CD4-positive, alpha-beta T cell (primary cell): Measurements from ENCODE around the gene KCNQ1. TPM values are rescaled to one million over a fixed set of nuclear protein-coding genes. Genes with fewer than 3 reads are reported as not detected.

Experiments used
- ATAC-seq: fragments of 200-7000 bp; cut with Tn5 transposase; one replicate; pipeline ENCODE4 v1.10.0; 2022; ENCODE audit warnings: mild to moderate bottlenecking; ENCODE audit not compliant: poor library complexity
- CTCF ChIA-PET: fragments of 350-600 bp; sonication (Branson Sonifier 250); formaldehyde crosslinking; loops from one replicate; lab custom pipeline; 2021; ENCODE audit warnings: antibody characterized with exemption, inconsistent platforms; lab: Charles Lee
- POLR2A ChIA-PET: fragments of 350-600 bp; sonication (Branson Sonifier 250); formaldehyde crosslinking; loops from one replicate; lab custom pipeline; 2021; ENCODE audit warnings: antibody characterized with exemption, inconsistent platforms; lab: Charles Lee
- DNase-seq, 14 experiments: peaks; one replicate each; pipeline ENCODE4 v3.0.0-alpha.2; 2013 to 2020; ENCODE audit warnings: mixed read lengths in 2 of 14
- H3K27ac ChIP-seq, 2 donors: one replicate each; pipeline versions ENCODE4 v1.5.1 to v1.7.0; 2013; ENCODE audit warnings: low read length in 2 of 2, low read depth in 1 of 2, mild to moderate bottlenecking in 1 of 2
- H3K27me3 ChIP-seq, 2 experiments: 1 replicate in 1 of 2; 2 replicates in 1 of 2; pipeline versions ENCODE4 v1.6.1 to v1.7.0; 2013; ENCODE audit warnings: low read length in 2 of 2, control low read depth in 1 of 2, mild to moderate bottlenecking in 1 of 2, moderate library complexity in 1 of 2; ENCODE audit not compliant: insufficient read depth in 2 of 2, control insufficient read depth in 1 of 2
- H3K36me3 ChIP-seq: one replicate; pipeline ENCODE4 v1.6.1; 2013; ENCODE audit warnings: low read length, control low read depth; ENCODE audit not compliant: insufficient read depth
- H3K4me1 ChIP-seq: one replicate; pipeline ENCODE4 v1.6.1; 2013; ENCODE audit warnings: low read length, control low read depth; ENCODE audit not compliant: insufficient read depth
- H3K4me3 ChIP-seq: one replicate; pipeline ENCODE4 v1.5.1; 2013; ENCODE audit warnings: mild to moderate bottlenecking, low read length, moderate library complexity
- H3K9me3 ChIP-seq, 2 experiments: 1 replicate in 1 of 2; 2 replicates in 1 of 2; pipeline versions ENCODE4 v1.6.1 to v1.7.0; 2013; ENCODE audit warnings: low read length in 2 of 2, mild to moderate bottlenecking in 2 of 2, control low read depth in 1 of 2, moderate library complexity in 1 of 2; ENCODE audit not compliant: control insufficient read depth in 1 of 2, insufficient read depth in 1 of 2
- H3K27ac Mint-ChIP-seq: one replicate; pipeline ENCODE4 v1.8.0; 2020; ENCODE audit warnings: mixed read lengths
- H3K27me3 Mint-ChIP-seq: one replicate; pipeline ENCODE4 v1.8.0; 2021; ENCODE audit warnings: mixed read lengths
- H3K36me3 Mint-ChIP-seq: one replicate; pipeline ENCODE4 v1.8.0; 2021; ENCODE audit warnings: low read depth, mixed read lengths
- H3K4me1 Mint-ChIP-seq: one replicate; pipeline ENCODE4 v1.8.0; 2021; ENCODE audit warnings: low read depth, mixed read lengths
- H3K4me3 Mint-ChIP-seq: one replicate; pipeline ENCODE4 v1.8.0; 2020; ENCODE audit warnings: mild to moderate bottlenecking, mixed read lengths
- H3K9me3 Mint-ChIP-seq: one replicate; pipeline ENCODE4 v1.8.0; 2020; ENCODE audit warnings: mixed read lengths
- CTCF ChIP-seq: fragments of 200-600 bp; IDR thresholded peaks from one replicate; pipeline ENCODE4 v1.8.0; 2022; ENCODE audit warnings: antibody characterized with exemption, mild to moderate bottlenecking
- intact Hi-C, 2 experiments: fragments of 100-400 bp; cut with DNase I in 1 of 2; cut with micrococcal nuclease in 1 of 2; formaldehyde crosslinking; loops; one replicate each; pipeline versions ENCODE4 v1.15.1 to v1.9.0; 2023 to 2025; cut with DNase I, micrococcal nuclease
- total RNA-seq, 174 experiments: library from RNA in 2 of 174; stranded (reverse) in 2 of 174; gene quantifications; one replicate each; pipeline ENCODE4 v1.2.3 and lab custom pipeline; 2021 to 2026

The KCNQ1 gene
- total RNA-seq, 2 experiments from 2014 or later: 31.3 to 33.1 TPM

GRCh38 chr11:2857918-2858317 lies 413.1 kb downstream of the KCNQ1 start:
- H3K27me3 Mint-ChIP-seq: peaks cover 16% of the 10 kb centered on the region
- intact Hi-C loops: no loop called here
- ChIA-PET CTCF (no interaction called here), POLR2A (no interaction called here)
- no peaks in the 10 kb centered on the region for H3K4me1 Mint-ChIP-seq
- no peak overlapping the region for H3K4me3 Mint-ChIP-seq
- H3K4me3 ChIP-seq: no peak overlapping the region
- no peaks in the 10 kb centered on the region for H3K9me3 Mint-ChIP-seq
- H3K27ac ChIP-seq: no peak overlapping the region
- no peaks in the 10 kb centered on the region for H3K4me1 ChIP-seq
- DNase-seq: no peak
- H3K27ac Mint-ChIP-seq: no peak overlapping the region
- peaks cover 0 to 11% of the 10 kb centered on the region in 2 experiments for H3K9me3 ChIP-seq
- H3K27me3 ChIP-seq: peaks cover 9 to 18% of the 10 kb centered on the region in 2 experiments
- no peak for TF ChIP-seq CTCF
- H3K36me3 ChIP-seq: no peaks in the 10 kb centered on the region
- ATAC-seq: no peak
- no peaks in the 10 kb centered on the region for H3K36me3 Mint-ChIP-seq

GRCh38 chr11:2858995-2859698 lies 414.3 kb downstream of the KCNQ1 start:
- no peak for TF ChIP-seq CTCF
- peaks cover 26% of the 10 kb centered on the region for H3K27me3 Mint-ChIP-seq

GRCh38 chr11:2859699-2860037 lies 414.9 kb downstream of the KCNQ1 start:
- H3K27me3 ChIP-seq: peaks cover 19 to 35% of the 10 kb centered on the region in 2 experiments
- H3K27ac ChIP-seq: no peak overlapping the region
- Mint-ChIP-seq H3K9me3 (no peaks in the 10 kb centered on the region), H3K4me1 (no peaks in the 10 kb centered on the region), H3K27me3 (peaks cover 31% of the 10 kb centered on the region), H3K4me3 (no peak overlapping the region), H3K27ac (no peak overlapping the region), H3K36me3 (no peaks in the 10 kb centered on the region)
- DNase-seq: no peak
- no peak for TF ChIP-seq CTCF
- H3K36me3 ChIP-seq: no peaks in the 10 kb centered on the region
- ATAC-seq: no peak
- peaks cover 0 to 5% of the 10 kb centered on the region in 2 experiments for H3K9me3 ChIP-seq
- H3K4me3 ChIP-seq: no peak overlapping the region
- intact Hi-C loops: no loop called here
- ChIA-PET CTCF (no interaction called here), POLR2A (no interaction called here)
- no peaks in the 10 kb centered on the region for H3K4me1 ChIP-seq

More at GRCh38 chr11:2858995-2859698, 414.3 kb downstream of the KCNQ1 start:
- Histone ChIP-seq H3K4me3 (no peak overlapping the region), H3K4me1 (no peaks in the 10 kb centered on the region), H3K9me3 (peaks cover 0 to 2% of the 10 kb centered on the region in 2 experiments), H3K36me3 (no peaks in the 10 kb centered on the region), H3K27me3 (peaks cover 14 to 30% of the 10 kb centered on the region in 2 experiments), H3K27ac (no peak overlapping the region)
- DNase-seq: no peak
- no peak overlapping the region for H3K27ac Mint-ChIP-seq
- ChIA-PET POLR2A (no interaction called here), CTCF (no interaction called here)
- no peaks in the 10 kb centered on the region for H3K4me1 Mint-ChIP-seq
- H3K9me3 Mint-ChIP-seq: no peaks in the 10 kb centered on the region
- no peak for ATAC-seq
- no peaks in the 10 kb centered on the region for H3K36me3 Mint-ChIP-seq
- no peak overlapping the region for H3K4me3 Mint-ChIP-seq
- intact Hi-C loops: no loop called here
